Fibroblast of skin of scalp (primary cell): ENCODE measurements around the gene FOXN3.
"Not testable (repeated sequence)": the region's sequence is repeated elsewhere in the genome, so short reads cannot be mapped to it uniquely, and the experiment has no call there.

ENCODE experiments used
- DNase-seq: peaks from one replicate; pipeline ENCODE4 v3.0.0-alpha.2; 2013

FOXN3 gene

GRCh38 chr14:89121968-89122620 is 294.9 kb downstream of the FOXN3 start:
- no peak for DNase-seq

- DNase-seq, result no peak
These were observed 300.0 kb downstream of the FOXN3 start for GRCh38 chr14:89117012-89117411.

GRCh38 chr14:89114109-89114508 is 302.9 kb downstream of the FOXN3 start:
- DNase-seq, result no peak

- DNase-seq, result no peak
These were observed 304.3 kb downstream of the FOXN3 start for GRCh38 chr14:89112720-89113119.

GRCh38 chr14:89111766-89112543 is 305.1 kb downstream of the FOXN3 start:
- not testable (repeated sequence) for DNase-seq

- not testable (repeated sequence) for DNase-seq
These were observed 305.8 kb downstream of the FOXN3 start for GRCh38 chr14:89111232-89111631.

GRCh38 chr14:89110110-89110509 is 306.9 kb downstream of the FOXN3 start:
- DNase-seq, result no peak

GRCh38 chr14:89108608-89109007 is 308.4 kb downstream of the FOXN3 start:
- DNase-seq, result peak; percentile 6

- DNase-seq, result no peak
These were observed 309.4 kb downstream of the FOXN3 start for GRCh38 chr14:89107626-89108025.
